Adrenal gland (tissue), 12 donors: Measurements from ENCODE around the gene IL17RC. TPM values are rescaled to one million over a fixed set of nuclear protein-coding genes. Genes with fewer than 3 reads are reported as not detected.

Source experiments
- DNase-seq, 7 donors: peaks; one replicate each; pipeline ENCODE4 v3.0.0-alpha.2; 2019 to 2020
- H3K27ac ChIP-seq, 5 donors: fragments of 200-600 bp; sonication (generic) in 4 of 5; 1 replicate in 3 of 5; 2 replicates in 2 of 5; pipeline versions ENCODE4 v1.5.1 to v1.8.0; 2016 to 2020; ENCODE audit warnings: mild to moderate bottlenecking in 1 of 5
- H3K27me3 ChIP-seq: fragments of 200-600 bp; 2 replicates; pipeline ENCODE4 v1.8.0; 2021
- H3K36me3 ChIP-seq, 2 donors: fragments of 200-600 bp; replicated peaks in 1 of 2; 1 replicate in 1 of 2; 2 replicates in 1 of 2; pipeline versions ENCODE4 v1.5.1 to v1.8.0; 2018 to 2022
- H3K4me1 ChIP-seq, 2 donors: fragments of 200-600 bp; replicated peaks in 1 of 2; 1 replicate in 1 of 2; 2 replicates in 1 of 2; pipeline versions ENCODE4 v1.5.1 to v1.8.0; 2018 to 2021
- H3K4me3 ChIP-seq, 4 donors: fragments of 200-600 bp; sonication (generic) in 3 of 4; one replicate each; pipeline ENCODE4 v1.5.1; 2016 to 2018
- H3K9me3 ChIP-seq, 3 donors: fragments of 200-600 bp; sonication (generic) in 1 of 3; replicated peaks in 1 of 3; 1 replicate in 2 of 3; 2 replicates in 1 of 3; pipeline versions ENCODE4 v1.5.1 to v1.8.0; 2016 to 2021
- POLR2A ChIP-seq, 2 donors: fragments of 450-650 bp; IDR thresholded peaks; one replicate each; pipeline ENCODE4 v1.6.1; 2017; ENCODE audit warnings: antibody characterized with exemption in 2 of 2, mild to moderate bottlenecking in 2 of 2, moderate library complexity in 1 of 2
- WGBS, 4 donors: extraction: QIAGEN DNeasy Blood & Tissue Kit in 2 of 4; methylation state at CpG; one replicate each; pipeline versions ENCODE4 v1.1.5 to v1.1.7; 2013 to 2017; 5-methylcytosine and 5-hydroxymethylcytosine counted together
- intact Hi-C, 2 donors: fragments of 100-400 bp; cut with DNase I; formaldehyde crosslinking; loops; one replicate each; pipeline versions ENCODE4 v1.14.1 to v1.15.0; 2022 to 2023
- polyA plus RNA-seq, 3 donors: library from polyadenylated mRNA; stranded (reverse); fragments of 200-250 nt in 2 of 3; fragments of 350-450 nt in 1 of 3; fragmentation: Illumina TruSeq in 1 of 3; extraction: RNeasy Lipid Tissue Mini Kit (QIAGEN cat#74804) in 1 of 3; gene quantifications; one replicate each; pipeline ENCODE4 v1.2.3, GENCODE V29; 2013 to 2014
- total RNA-seq, 9 donors: library from RNA; depleted of rRNA in 4 of 9; stranded (reverse); fragments of >200 nt in 4 of 9; fragments of 120-200 nt in 1 of 9; fragmentation: NEBNext Ultra II Directional in 1 of 9; extraction: Animal tissue kit (Norgen Biotek cat#: 25700) in 1 of 9; gene quantifications; one replicate each; pipeline versions ENCODE4 v1.1.0 to v1.2.4, GENCODE V29; 2013 to 2023
- TF ChIP-seq, protein P1 (sequence below), 6 experiments: fragments of 450-650 bp in 4 of 6; fragments of 200-600 bp in 2 of 6; sonication (generic) in 1 of 6; IDR thresholded peaks; 1 replicate in 5 of 6; 2 replicates in 1 of 6; pipeline versions ENCODE4 v1.5.1 to v1.8.0; 2016 to 2021; ENCODE audit warnings: antibody characterized with exemption in 6 of 6, mild to moderate bottlenecking in 2 of 6, moderate library complexity in 1 of 6
- donor health status: healthy with polysubstance abuse.
- donor health status: Bipolar disorder and iron deficiency.
- donor health status: DM: yes; HTN: yes; CAD: no.
- donor health status: DM: no; HTN: no; CAD: no.
- donor health status: DM: no; HTN: no; CAD: no.
- donor health status: DM: yes; HTN: yes; CAD: no.

IL17RC gene
- total and polyA plus RNA-seq, 12 donors: 20.5 to 283 (median 90.4) TPM

DNA sequence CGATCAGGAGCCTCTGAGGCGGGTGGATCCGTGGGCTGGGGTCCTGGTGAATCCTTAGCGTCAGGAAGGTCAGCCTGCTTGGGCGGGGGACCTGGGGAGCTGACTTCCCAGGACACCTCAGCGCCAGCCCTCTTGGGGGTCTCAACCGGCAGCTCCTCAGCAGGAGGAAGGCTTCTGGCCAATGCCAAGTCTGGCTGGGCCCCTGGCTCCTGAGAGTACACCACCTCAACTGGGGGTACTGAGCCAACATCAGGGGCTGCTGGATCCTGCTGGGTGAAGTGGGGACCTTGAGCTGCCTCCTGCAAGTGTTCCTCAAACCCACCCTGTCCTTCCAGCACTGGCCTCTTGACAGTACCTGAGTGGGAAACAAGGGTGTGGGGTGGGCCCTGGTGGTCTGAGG is 32.2 kb downstream of the IL17RC start:
- Histone ChIP-seq H3K4me3 (no peak overlapping the region), H3K9me3 (no peaks in the 10 kb centered on the region), H3K27ac (no peak overlapping the region), H3K4me1 (peaks cover 14 to 30% of the 10 kb centered on the region in 2 donors), H3K27me3 (no peaks in the 10 kb centered on the region), H3K36me3 (no peaks in the 10 kb centered on the region)
- intact Hi-C loops: loop anchor here in 1 of 2 donors (10.0 kb wide), 1 partner anchor 224 kb away; no protein-coding TSS in a partner anchor
- WGBS, 4 donors: 86 to 100% (median 95%) methylated on average over 4 to 7 of the region's 7 CpGs
- no peak for DNase-seq
- no peak for TF ChIP-seq POLR2A (IDR thresholded peaks at IDR 0.05)
- TF ChIP-seq, protein P1, sequence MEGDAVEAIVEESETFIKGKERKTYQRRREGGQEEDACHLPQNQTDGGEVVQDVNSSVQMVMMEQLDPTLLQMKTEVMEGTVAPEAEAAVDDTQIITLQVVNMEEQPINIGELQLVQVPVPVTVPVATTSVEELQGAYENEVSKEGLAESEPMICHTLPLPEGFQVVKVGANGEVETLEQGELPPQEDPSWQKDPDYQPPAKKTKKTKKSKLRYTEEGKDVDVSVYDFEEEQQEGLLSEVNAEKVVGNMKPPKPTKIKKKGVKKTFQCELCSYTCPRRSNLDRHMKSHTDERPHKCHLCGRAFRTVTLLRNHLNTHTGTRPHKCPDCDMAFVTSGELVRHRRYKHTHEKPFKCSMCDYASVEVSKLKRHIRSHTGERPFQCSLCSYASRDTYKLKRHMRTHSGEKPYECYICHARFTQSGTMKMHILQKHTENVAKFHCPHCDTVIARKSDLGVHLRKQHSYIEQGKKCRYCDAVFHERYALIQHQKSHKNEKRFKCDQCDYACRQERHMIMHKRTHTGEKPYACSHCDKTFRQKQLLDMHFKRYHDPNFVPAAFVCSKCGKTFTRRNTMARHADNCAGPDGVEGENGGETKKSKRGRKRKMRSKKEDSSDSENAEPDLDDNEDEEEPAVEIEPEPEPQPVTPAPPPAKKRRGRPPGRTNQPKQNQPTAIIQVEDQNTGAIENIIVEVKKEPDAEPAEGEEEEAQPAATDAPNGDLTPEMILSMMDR (IDR thresholded peaks at IDR 0.05): no peak

DNA sequence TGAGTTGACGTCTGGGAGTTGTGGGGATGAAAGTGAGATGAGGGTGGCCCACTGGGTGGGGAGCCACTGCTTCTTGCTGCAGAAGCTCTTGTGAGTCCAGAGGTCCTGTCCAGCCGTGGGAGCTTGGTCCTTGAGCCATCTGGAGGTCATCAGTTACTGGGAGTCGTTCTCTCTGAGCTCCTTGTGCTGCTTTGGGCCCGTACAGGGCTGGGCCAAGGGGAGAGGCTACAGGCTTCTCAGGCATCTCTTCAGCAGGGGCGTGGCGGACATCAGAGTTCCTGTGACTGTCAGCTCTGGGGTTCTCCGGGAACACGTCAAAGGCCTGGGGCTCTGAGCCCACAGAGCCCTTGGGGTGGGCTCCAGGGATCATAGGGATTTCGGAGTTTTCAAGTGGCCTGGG is 32.7 kb downstream of the IL17RC start:
- no peaks in the 10 kb centered on the region for H3K9me3 ChIP-seq
- DNase-seq: no peak
- intact Hi-C loops: loop anchor here in 1 of 2 donors (10.0 kb wide), 1 partner anchor 225 kb away; no protein-coding TSS in a partner anchor
- H3K27ac ChIP-seq: no peak overlapping the region
- TF ChIP-seq POLR2A (IDR thresholded peaks at IDR 0.05): no peak
- TF ChIP-seq, protein P1 (IDR thresholded peaks at IDR 0.05): no peak
- WGBS, 4 donors: 65 to 100% (median 79%) methylated on average over 2 to 9 of the region's 9 CpGs
- no peak overlapping the region for H3K4me3 ChIP-seq
- no peaks in the 10 kb centered on the region for H3K27me3 ChIP-seq
- no peaks in the 10 kb centered on the region for H3K36me3 ChIP-seq
- H3K4me1 ChIP-seq: peaks cover 14 to 30% of the 10 kb centered on the region in 2 donors

DNA sequence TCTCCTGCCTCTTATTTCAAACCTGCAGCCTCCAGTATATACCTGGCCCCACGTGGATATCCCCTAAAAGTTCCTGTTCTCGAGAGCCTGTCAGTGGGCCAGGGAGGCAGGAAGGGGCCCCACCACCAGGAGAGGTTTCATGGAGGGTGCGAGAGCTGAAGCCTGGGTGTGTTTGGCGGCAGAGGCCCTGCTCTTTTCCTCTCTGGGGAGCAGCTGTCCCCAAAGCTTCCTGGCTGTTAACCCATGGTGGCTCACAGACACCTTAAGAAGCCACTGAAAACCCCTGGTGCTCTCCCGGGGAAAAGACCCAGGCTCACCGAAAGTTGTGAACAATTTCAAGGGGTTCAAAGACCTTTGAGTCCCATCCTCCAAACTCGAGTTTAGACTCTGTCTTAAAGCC is 34.2 kb downstream of the IL17RC start:
- WGBS, 4 donors: 42 to 55% (median 50%) methylated on average over 3 to 7 of the region's 7 CpGs
- H3K27ac ChIP-seq: no peak overlapping the region
- no peaks in the 10 kb centered on the region for H3K27me3 ChIP-seq
- H3K9me3 ChIP-seq: no peaks in the 10 kb centered on the region
- TF ChIP-seq, protein P1 (IDR thresholded peaks at IDR 0.05): no peak
- TF ChIP-seq POLR2A (IDR thresholded peaks at IDR 0.05): no peak
- intact Hi-C loops: no loop called here
- DNase-seq: no peak
- no peaks in the 10 kb centered on the region for H3K36me3 ChIP-seq
- peaks cover 14 to 27% of the 10 kb centered on the region in 2 donors for H3K4me1 ChIP-seq
- H3K4me3 ChIP-seq: no peak overlapping the region

DNA sequence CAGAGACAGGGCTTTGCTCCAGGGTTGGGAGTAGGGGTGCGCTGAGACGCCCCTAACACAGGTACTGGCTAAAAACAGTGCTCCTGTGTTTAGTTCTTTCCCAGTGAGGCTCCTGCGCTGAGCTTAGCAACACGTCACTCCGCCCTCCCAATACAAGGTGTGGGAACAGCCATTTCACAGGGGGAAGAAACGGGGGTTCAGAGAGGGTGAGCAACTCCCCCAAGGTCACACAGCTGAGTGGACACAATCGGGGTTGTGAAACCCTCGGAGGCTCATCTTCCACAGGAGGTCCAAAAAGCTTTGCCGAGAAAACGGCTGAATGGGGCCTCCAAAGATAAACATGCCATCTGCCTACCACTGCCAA is 34.7 kb downstream of the IL17RC start:
- no peak for TF ChIP-seq POLR2A (IDR thresholded peaks at IDR 0.05)
- TF ChIP-seq, protein P1 (IDR thresholded peaks at IDR 0.05): no peak
- Histone ChIP-seq H3K27ac (no peak overlapping the region), H3K4me3 (peak overlapping the region in 1 of 4 donors; percentile 61), H3K36me3 (no peaks in the 10 kb centered on the region), H3K9me3 (no peaks in the 10 kb centered on the region), H3K4me1 (peaks cover 14 to 22% of the 10 kb centered on the region in 2 donors), H3K27me3 (no peaks in the 10 kb centered on the region)
- peak in 1 of 7 donors; percentile 17 for DNase-seq
- intact Hi-C loops: no loop called here
- WGBS, 4 donors: 31 to 90% (median 37%) methylated on average over 2 to 10 of the region's 10 CpGs
